ENCODE measurements around the gene DDX51. TPM values are rescaled to one million over a fixed set of nuclear protein-coding genes. Genes with fewer than 3 reads are reported as not detected.

DDX51 gene
- total RNA-seq, 1 donor from 2014 or later: 9.6 TPM

DNA sequence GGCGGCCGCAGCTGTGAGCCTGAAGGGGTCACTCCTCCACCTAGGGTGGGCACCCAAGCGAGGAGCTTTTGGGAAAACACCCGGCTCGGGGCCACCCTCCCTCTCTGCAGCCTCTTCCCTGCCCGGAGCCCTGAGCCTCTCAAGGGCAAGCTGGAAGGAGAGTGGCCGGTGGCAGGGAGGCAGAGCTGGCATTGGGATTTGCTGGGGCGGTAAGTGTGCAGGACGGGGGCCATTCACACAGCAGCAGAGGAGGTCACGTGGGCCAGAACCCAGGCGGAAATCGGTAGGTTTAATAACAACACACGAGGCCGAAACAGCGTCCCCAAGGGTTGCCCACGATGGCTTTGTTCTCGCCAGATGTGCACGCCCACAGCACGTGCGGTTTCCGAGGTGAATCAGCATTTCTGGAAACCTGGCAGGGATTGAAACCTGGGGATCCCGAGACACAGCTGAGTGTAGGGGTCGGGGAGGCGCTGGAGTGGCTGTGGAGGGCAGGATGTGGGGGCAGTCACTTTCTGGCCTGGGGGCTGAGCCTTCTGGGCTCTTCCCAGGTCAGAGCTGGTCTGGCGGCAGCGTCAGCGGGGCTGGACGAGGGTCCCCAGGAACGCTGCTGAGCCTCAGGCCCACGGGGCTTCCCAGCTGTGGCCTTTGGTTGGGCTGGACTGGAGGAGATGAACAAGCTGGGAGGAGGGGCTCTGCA lies 23.6 kb upstream of the DDX51 start:
- peak; percentile 85 for DNase-seq (ENCODE audit: low spot score)
- Mint-ChIP-seq H3K4me3 (ENCODE audit: unreplicated experiment) (no peak overlapping the region), H3K27me3 (ENCODE audit: low read depth) (peaks cover 34% of the 10 kb centered on the region), H3K27ac (ENCODE audit: unreplicated experiment) (no peak overlapping the region), H3K4me1 (ENCODE audit: low read depth) (peaks cover 5% of the 10 kb centered on the region), H3K36me3 (ENCODE audit: low read depth) (no peaks in the 10 kb centered on the region), H3K9me3 (ENCODE audit: low read depth) (no peaks in the 10 kb centered on the region)
- TF ChIP-seq, protein P1, sequence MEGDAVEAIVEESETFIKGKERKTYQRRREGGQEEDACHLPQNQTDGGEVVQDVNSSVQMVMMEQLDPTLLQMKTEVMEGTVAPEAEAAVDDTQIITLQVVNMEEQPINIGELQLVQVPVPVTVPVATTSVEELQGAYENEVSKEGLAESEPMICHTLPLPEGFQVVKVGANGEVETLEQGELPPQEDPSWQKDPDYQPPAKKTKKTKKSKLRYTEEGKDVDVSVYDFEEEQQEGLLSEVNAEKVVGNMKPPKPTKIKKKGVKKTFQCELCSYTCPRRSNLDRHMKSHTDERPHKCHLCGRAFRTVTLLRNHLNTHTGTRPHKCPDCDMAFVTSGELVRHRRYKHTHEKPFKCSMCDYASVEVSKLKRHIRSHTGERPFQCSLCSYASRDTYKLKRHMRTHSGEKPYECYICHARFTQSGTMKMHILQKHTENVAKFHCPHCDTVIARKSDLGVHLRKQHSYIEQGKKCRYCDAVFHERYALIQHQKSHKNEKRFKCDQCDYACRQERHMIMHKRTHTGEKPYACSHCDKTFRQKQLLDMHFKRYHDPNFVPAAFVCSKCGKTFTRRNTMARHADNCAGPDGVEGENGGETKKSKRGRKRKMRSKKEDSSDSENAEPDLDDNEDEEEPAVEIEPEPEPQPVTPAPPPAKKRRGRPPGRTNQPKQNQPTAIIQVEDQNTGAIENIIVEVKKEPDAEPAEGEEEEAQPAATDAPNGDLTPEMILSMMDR (IDR thresholded peaks at IDR 0.05): no peak

DNA sequence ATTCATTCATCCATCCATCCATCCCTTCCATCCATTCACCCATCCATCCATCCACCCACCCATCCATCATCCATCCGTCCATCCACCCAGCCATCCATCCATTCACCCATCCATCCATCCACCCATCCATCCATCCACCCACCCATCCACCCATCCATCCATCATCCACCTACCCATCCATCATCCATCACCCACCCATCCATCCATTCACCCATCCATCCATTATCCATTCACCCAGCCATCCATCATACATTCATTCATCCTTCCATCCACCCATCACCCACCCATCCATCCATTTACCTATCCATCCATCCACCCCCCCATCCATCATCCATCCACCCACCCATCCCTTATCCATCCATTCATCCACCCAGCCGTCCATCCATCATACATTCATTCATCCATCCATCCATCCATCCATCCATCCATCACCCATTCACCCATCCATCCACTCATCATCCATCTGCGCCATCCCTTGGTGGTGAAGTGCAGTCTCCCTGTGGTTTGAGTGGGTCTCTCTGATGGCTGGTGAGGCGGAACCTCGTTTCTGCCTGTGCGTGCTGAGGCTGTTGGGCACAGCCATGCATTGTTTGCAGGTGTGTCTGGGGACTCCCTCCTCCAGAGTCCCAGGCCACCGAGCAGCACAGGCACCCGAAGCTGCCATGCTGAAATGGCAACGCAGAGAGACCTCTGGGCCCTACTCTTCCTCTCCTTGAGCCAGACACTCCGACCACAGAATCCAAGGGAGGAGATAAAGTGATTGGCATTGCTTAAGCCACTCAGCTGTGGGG lies 22.9 kb upstream of the DDX51 start:
- H3K27me3 Mint-ChIP-seq (ENCODE audit: low read depth): peaks cover 30% of the 10 kb centered on the region
- peak; percentile 55 for DNase-seq (ENCODE audit: low spot score)
- TF ChIP-seq, protein P1 (IDR thresholded peaks at IDR 0.05): no peak
- peaks cover 13% of the 10 kb centered on the region for H3K4me1 Mint-ChIP-seq (ENCODE audit: low read depth)
- no peak overlapping the region for H3K4me3 Mint-ChIP-seq (ENCODE audit: unreplicated experiment)
- no peaks in the 10 kb centered on the region for H3K36me3 Mint-ChIP-seq (ENCODE audit: low read depth)
- H3K27ac Mint-ChIP-seq (ENCODE audit: unreplicated experiment): no peak overlapping the region
- H3K9me3 Mint-ChIP-seq (ENCODE audit: low read depth): no peaks in the 10 kb centered on the region

DNA sequence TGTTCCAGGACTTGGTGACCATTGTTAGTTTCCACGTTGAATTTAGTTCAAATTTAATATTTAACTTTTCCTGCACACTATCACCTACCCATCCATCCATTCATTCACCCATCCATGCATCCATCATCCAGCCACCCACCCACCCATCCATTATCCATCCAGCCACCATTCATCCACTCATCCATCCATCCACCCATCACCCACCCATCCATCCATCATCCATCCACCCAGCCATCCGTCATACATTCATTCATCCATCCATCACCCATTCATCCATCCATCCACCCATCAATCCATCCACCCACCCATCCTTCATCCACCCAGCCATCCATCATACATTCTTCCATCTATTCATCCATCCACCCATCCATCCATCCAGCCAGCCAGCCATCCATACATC lies 22.0 kb upstream of the DDX51 start:
- no peaks in the 10 kb centered on the region for H3K36me3 Mint-ChIP-seq (ENCODE audit: low read depth)

DNA sequence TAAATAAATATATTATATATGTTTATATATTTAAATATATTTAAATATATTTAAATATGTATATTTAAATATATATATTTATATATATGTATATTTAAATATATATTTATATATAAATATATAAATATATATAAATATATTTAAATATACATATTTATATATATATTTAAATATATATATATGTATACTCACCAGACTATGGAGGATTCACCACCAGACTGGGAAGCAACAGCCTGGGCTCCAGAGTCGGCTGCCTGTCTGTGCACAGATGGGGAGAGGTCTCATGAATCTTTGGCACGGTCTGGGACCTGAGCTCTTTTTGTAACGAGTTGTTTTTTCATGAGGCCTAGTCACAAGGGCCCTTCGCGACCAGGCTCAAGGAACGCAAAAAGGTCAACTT lies 21.5 kb upstream of the DDX51 start:
- Mint-ChIP-seq H3K4me1 (ENCODE audit: low read depth) (peaks cover 14% of the 10 kb centered on the region), H3K27ac (ENCODE audit: unreplicated experiment) (no peak overlapping the region), H3K4me3 (ENCODE audit: unreplicated experiment) (no peak overlapping the region), H3K36me3 (ENCODE audit: low read depth) (no peaks in the 10 kb centered on the region), H3K9me3 (ENCODE audit: low read depth) (no peaks in the 10 kb centered on the region), H3K27me3 (ENCODE audit: low read depth) (peaks cover 26% of the 10 kb centered on the region)
- DNase-seq (ENCODE audit: low spot score): peak; percentile 26
- TF ChIP-seq, protein P1 (IDR thresholded peaks at IDR 0.05): no peak

More for the DNA sequence above, 22.0 kb upstream of the DDX51 start:
- peaks cover 28% of the 10 kb centered on the region for H3K27me3 Mint-ChIP-seq (ENCODE audit: low read depth)
- peak; percentile 14 for DNase-seq (ENCODE audit: low spot score)
- TF ChIP-seq, protein P1 (IDR thresholded peaks at IDR 0.05): no peak
- no peaks in the 10 kb centered on the region for H3K9me3 Mint-ChIP-seq (ENCODE audit: low read depth)
- H3K4me3 Mint-ChIP-seq (ENCODE audit: unreplicated experiment): no peak overlapping the region
- peaks cover 14% of the 10 kb centered on the region for H3K4me1 Mint-ChIP-seq (ENCODE audit: low read depth)
- H3K27ac Mint-ChIP-seq (ENCODE audit: unreplicated experiment): no peak overlapping the region

DNA sequence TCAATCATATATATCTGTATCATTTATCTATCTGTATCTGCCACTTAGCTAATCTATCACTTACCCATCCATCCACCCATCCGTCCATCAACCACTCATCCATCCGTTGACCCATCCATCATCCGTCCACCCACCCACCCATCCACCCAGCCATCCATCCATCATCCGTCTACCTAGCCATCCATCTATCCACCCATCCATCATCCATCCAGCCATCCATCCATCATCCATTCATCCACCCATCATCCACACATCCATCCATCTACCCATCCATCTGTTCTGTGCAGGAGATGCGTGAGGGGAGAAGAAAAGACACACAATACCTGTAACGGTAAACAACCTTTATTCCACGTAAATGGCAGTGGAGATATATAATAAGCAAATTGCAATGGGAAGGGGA lies 20.3 kb upstream of the DDX51 start:
- Mint-ChIP-seq H3K4me3 (ENCODE audit: unreplicated experiment) (no peak overlapping the region), H3K4me1 (ENCODE audit: low read depth) (peaks cover 14% of the 10 kb centered on the region), H3K27me3 (ENCODE audit: low read depth) (peaks cover 20% of the 10 kb centered on the region), H3K36me3 (ENCODE audit: low read depth) (no peaks in the 10 kb centered on the region), H3K27ac (ENCODE audit: unreplicated experiment) (no peak overlapping the region), H3K9me3 (ENCODE audit: low read depth) (no peaks in the 10 kb centered on the region)
- TF ChIP-seq, protein P1 (IDR thresholded peaks at IDR 0.05): no peak
- no peak for DNase-seq (ENCODE audit: low spot score)
